ENCODE measurements around the gene NAV2.

Gene NAV2

GRCh38 chr11:19940831-19941230 lies 228.2 kb downstream of the NAV2 start:
- peaks cover 10% of the 10 kb centered on the region; the same call in 1 of the 2 replicates for H3K36me3 ChIP-seq (ENCODE audit: control insufficient read depth, insufficient read depth, low read length)
- no peaks in the 10 kb centered on the region for H3K4me1 ChIP-seq (ENCODE audit: control insufficient read depth, insufficient read depth, low read length)
- H3K27ac ChIP-seq (ENCODE audit: low read depth, low read length), result no peak overlapping the region
- no peak overlapping the region for H3K4me3 ChIP-seq (ENCODE audit: low read depth, low read length)
- H3K27me3 ChIP-seq (ENCODE audit: control insufficient read depth, insufficient read depth, low read length), result no peaks in the 10 kb centered on the region
- H3K9ac ChIP-seq (ENCODE audit: low read length), result no peak overlapping the region
- no peaks in the 10 kb centered on the region for H3K9me3 ChIP-seq (ENCODE audit: control insufficient read depth, insufficient read depth, low read depth, low read length)

DNA sequence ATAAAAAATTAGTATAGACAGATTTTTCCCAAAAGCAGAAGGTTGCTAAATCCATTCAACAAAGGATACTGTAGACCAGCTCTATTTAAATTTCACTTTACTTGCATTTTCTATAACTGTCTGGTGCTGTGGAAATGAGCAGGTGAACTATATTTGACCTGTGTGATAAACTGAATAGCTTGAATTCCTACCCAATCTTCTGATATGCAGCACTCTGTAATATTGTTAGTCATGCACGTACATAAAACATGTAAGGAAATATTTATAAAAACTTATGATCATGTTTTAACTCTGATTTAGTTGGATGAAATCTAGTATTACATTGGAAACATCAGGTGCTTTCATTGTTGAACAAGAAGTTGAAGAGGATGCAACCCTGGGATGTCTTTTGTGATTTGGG lies 234.0 kb downstream of the NAV2 start:
- H3K27ac ChIP-seq (ENCODE audit: low read depth, low read length), result no peak overlapping the region
- H3K4me1 ChIP-seq (ENCODE audit: control insufficient read depth, insufficient read depth, low read length), result peaks cover 2% of the 10 kb centered on the region
- H3K36me3 ChIP-seq (ENCODE audit: control insufficient read depth, insufficient read depth, low read length), result peaks cover 23% of the 10 kb centered on the region
- no peak overlapping the region for H3K4me3 ChIP-seq (ENCODE audit: low read depth, low read length)
- no peak overlapping the region for H3K9ac ChIP-seq (ENCODE audit: low read length)
- no peaks in the 10 kb centered on the region for H3K9me3 ChIP-seq (ENCODE audit: control insufficient read depth, insufficient read depth, low read depth, low read length)
- no peaks in the 10 kb centered on the region for H3K27me3 ChIP-seq (ENCODE audit: control insufficient read depth, insufficient read depth, low read length)

DNA sequence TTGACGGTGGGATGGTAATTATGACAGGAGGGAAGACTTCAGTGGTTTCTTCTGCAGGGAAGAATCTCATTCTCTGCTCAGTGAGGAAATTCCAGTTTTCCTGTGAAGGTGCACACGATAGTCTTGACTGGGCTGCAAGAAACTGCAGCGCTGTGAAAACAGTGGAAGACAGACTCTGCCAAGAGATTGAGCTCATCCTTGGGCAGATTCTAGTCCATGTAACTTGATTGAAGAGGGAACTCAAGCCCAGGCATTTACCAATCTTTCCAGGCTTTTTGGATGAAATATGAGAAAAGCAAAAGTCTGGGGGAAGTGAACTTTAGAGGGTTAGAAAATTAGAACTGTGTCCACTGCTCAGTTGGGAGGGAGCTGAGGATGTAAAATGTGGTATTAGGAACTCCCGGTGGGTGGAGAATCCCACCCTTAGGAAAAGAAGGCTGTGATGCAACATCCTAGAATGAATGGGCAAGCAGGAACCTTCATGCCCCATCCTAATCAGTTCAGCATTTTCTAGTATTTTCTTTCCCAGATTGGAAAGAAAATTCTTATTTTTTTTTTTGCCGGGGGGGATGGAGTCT lies 235.0 kb downstream of the NAV2 start:
- no peak overlapping the region for H3K9ac ChIP-seq (ENCODE audit: low read length)
- H3K36me3 ChIP-seq (ENCODE audit: control insufficient read depth, insufficient read depth, low read length), result peaks cover 23% of the 10 kb centered on the region
- H3K4me1 ChIP-seq (ENCODE audit: control insufficient read depth, insufficient read depth, low read length), result peaks cover 11% of the 10 kb centered on the region
- H3K27ac ChIP-seq (ENCODE audit: low read depth, low read length), result no peak overlapping the region
- H3K27me3 ChIP-seq (ENCODE audit: control insufficient read depth, insufficient read depth, low read length), result no peaks in the 10 kb centered on the region
- H3K4me3 ChIP-seq (ENCODE audit: low read depth, low read length), result no peak overlapping the region
- H3K9me3 ChIP-seq (ENCODE audit: control insufficient read depth, insufficient read depth, low read depth, low read length), result no peaks in the 10 kb centered on the region

DNA sequence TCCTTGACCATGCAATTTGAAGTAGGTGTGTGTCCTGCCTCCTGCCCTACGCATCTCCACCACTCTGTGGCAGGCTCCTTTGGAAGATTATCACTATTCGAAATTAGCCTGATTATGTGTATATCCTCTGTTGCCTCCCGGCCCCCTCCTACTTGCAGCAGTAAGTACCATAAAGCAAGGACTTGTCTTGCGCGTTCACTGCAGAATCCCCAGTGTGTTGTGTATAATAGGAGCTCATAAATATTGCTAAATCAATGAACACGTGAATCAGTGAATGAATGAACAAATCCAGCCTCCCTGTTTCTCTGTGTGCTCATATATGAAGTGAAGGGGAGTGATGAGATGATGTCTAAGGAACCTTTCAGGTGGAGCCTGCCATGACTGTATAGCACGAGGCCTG lies 237.0 kb downstream of the NAV2 start:
- Histone ChIP-seq H3K4me1 (ENCODE audit: control insufficient read depth, insufficient read depth, low read length) (peaks cover 31% of the 10 kb centered on the region), H3K36me3 (ENCODE audit: control insufficient read depth, insufficient read depth, low read length) (peaks cover 23% of the 10 kb centered on the region), H3K4me3 (ENCODE audit: low read depth, low read length) (no peak overlapping the region), H3K9ac (ENCODE audit: low read length) (no peak overlapping the region), H3K9me3 (ENCODE audit: control insufficient read depth, insufficient read depth, low read depth, low read length) (no peaks in the 10 kb centered on the region), H3K27ac (ENCODE audit: low read depth, low read length) (no peak overlapping the region), H3K27me3 (ENCODE audit: control insufficient read depth, insufficient read depth, low read length) (no peaks in the 10 kb centered on the region)

- Histone ChIP-seq H3K4me1 (ENCODE audit: control insufficient read depth, insufficient read depth, low read length) (peaks cover 37% of the 10 kb centered on the region), H3K9ac (ENCODE audit: low read length) (peak overlapping the region; percentile 49), H3K27ac (ENCODE audit: low read depth, low read length) (no peak overlapping the region; the same call in 1 of the 2 replicates), H3K27me3 (ENCODE audit: control insufficient read depth, insufficient read depth, low read length) (no peaks in the 10 kb centered on the region), H3K4me3 (ENCODE audit: low read depth, low read length) (no peak overlapping the region), H3K36me3 (ENCODE audit: control insufficient read depth, insufficient read depth, low read length) (peaks cover 17% of the 10 kb centered on the region), H3K9me3 (ENCODE audit: control insufficient read depth, insufficient read depth, low read depth, low read length) (no peaks in the 10 kb centered on the region)
Observed at GRCh38 chr11:19951558-19952115, 239.0 kb downstream of the NAV2 start.

DNA sequence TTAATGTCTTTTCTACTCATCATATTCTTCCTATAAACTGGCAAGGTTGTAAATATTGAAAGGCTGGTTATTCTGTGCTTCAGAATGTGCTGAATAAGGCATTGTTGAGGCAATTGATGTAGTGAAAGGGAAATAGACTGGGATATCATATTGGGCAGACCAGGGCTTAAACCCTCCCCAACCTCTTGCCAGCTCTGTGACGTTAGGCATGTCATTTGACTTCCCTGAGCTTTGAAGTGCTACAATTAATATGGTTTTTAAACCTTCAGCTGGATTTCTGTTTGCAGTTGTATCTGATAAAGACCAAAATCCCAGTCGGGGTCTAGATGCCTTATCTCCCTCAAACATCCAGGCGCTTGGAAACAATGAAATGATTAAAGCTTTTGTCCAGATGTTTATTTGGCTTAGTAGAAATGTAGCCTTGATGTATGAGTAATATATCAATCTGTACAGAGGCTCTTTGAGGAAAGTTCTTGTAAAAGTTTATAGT lies 239.5 kb downstream of the NAV2 start:
- peaks cover 42% of the 10 kb centered on the region for H3K4me1 ChIP-seq (ENCODE audit: control insufficient read depth, insufficient read depth, low read length)
- H3K4me3 ChIP-seq (ENCODE audit: low read depth, low read length), result no peak overlapping the region
- H3K27ac ChIP-seq (ENCODE audit: low read depth, low read length), result peak overlapping the region; percentile 16; the same call in 1 of the 2 replicates
- H3K9ac ChIP-seq (ENCODE audit: low read length), result peak overlapping the region; percentile 49
- no peaks in the 10 kb centered on the region for H3K9me3 ChIP-seq (ENCODE audit: control insufficient read depth, insufficient read depth, low read depth, low read length)
- no peaks in the 10 kb centered on the region for H3K27me3 ChIP-seq (ENCODE audit: control insufficient read depth, insufficient read depth, low read length)
- H3K36me3 ChIP-seq (ENCODE audit: control insufficient read depth, insufficient read depth, low read length), result peaks cover 15% of the 10 kb centered on the region

- H3K27me3 ChIP-seq (ENCODE audit: control insufficient read depth, insufficient read depth, low read length), result no peaks in the 10 kb centered on the region
- H3K27ac ChIP-seq (ENCODE audit: low read depth, low read length), result peak overlapping the region; percentile 16; the same call in 1 of the 2 replicates
- H3K36me3 ChIP-seq (ENCODE audit: control insufficient read depth, insufficient read depth, low read length), result peaks cover 15% of the 10 kb centered on the region
- H3K9me3 ChIP-seq (ENCODE audit: control insufficient read depth, insufficient read depth, low read depth, low read length), result no peaks in the 10 kb centered on the region
- H3K9ac ChIP-seq (ENCODE audit: low read length), result peak overlapping the region; percentile 30
- no peak overlapping the region for H3K4me3 ChIP-seq (ENCODE audit: low read depth, low read length)
- peaks cover 42% of the 10 kb centered on the region for H3K4me1 ChIP-seq (ENCODE audit: control insufficient read depth, insufficient read depth, low read length)
Observed at GRCh38 chr11:19952911-19953310, 240.3 kb downstream of the NAV2 start.

- peak overlapping the region; percentile 30 for H3K9ac ChIP-seq (ENCODE audit: low read length)
- peak overlapping the region; percentile 65 for H3K27ac ChIP-seq (ENCODE audit: low read depth, low read length)
- peaks cover 15% of the 10 kb centered on the region for H3K36me3 ChIP-seq (ENCODE audit: control insufficient read depth, insufficient read depth, low read length)
Observed at GRCh38 chr11:19953336-19953735, 240.7 kb downstream of the NAV2 start.

DNA sequence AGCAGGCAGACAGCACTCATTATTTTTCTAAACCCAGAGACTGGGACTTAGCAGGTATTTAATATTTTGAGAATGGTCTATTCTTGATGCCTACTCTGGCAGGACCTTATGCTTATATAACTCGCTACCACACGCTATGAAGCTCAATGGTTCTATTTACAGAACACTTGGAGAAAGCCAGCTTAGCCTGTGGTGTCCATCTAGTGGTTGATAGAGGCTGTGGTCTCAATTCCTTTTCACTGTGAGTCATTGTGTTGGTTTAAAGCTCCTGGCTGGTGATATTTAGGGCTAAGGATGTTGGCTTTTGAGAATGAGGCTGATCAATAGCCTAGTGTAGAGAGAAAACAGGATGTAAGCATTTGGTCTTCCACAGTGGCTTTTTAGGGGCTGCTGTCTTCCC lies 241.3 kb downstream of the NAV2 start:
- H3K9ac ChIP-seq (ENCODE audit: low read length), result peak overlapping the region; percentile 30
- no peak overlapping the region for H3K4me3 ChIP-seq (ENCODE audit: low read depth, low read length)
- peak overlapping the region; percentile 65 for H3K27ac ChIP-seq (ENCODE audit: low read depth, low read length)
- no peaks in the 10 kb centered on the region for H3K9me3 ChIP-seq (ENCODE audit: control insufficient read depth, insufficient read depth, low read depth, low read length)
- no peaks in the 10 kb centered on the region for H3K27me3 ChIP-seq (ENCODE audit: control insufficient read depth, insufficient read depth, low read length)
- peaks cover 9% of the 10 kb centered on the region for H3K36me3 ChIP-seq (ENCODE audit: control insufficient read depth, insufficient read depth, low read length)
- H3K4me1 ChIP-seq (ENCODE audit: control insufficient read depth, insufficient read depth, low read length), result peaks cover 47% of the 10 kb centered on the region

More at GRCh38 chr11:19953336-19953735, 240.7 kb downstream of the NAV2 start:
- H3K4me3 ChIP-seq (ENCODE audit: low read depth, low read length), result no peak overlapping the region
- H3K9me3 ChIP-seq (ENCODE audit: control insufficient read depth, insufficient read depth, low read depth, low read length), result no peaks in the 10 kb centered on the region
- no peaks in the 10 kb centered on the region for H3K27me3 ChIP-seq (ENCODE audit: control insufficient read depth, insufficient read depth, low read length)
- H3K4me1 ChIP-seq (ENCODE audit: control insufficient read depth, insufficient read depth, low read length), result peaks cover 45% of the 10 kb centered on the region

- no peak overlapping the region for H3K9ac ChIP-seq (ENCODE audit: low read length)
- H3K36me3 ChIP-seq (ENCODE audit: control insufficient read depth, insufficient read depth, low read length), result no peaks in the 10 kb centered on the region
- peaks cover 47% of the 10 kb centered on the region for H3K4me1 ChIP-seq (ENCODE audit: control insufficient read depth, insufficient read depth, low read length)
Observed at GRCh38 chr11:19954899-19955298, 242.3 kb downstream of the NAV2 start.

GRCh38 chr11:19955660-19956059 lies 243.0 kb downstream of the NAV2 start:
- no peaks in the 10 kb centered on the region for H3K36me3 ChIP-seq (ENCODE audit: control insufficient read depth, insufficient read depth, low read length)
- no peak overlapping the region for H3K4me3 ChIP-seq (ENCODE audit: low read depth, low read length)
- H3K9ac ChIP-seq (ENCODE audit: low read length), result no peak overlapping the region
- H3K27ac ChIP-seq (ENCODE audit: low read depth, low read length), result no peak overlapping the region
- no peaks in the 10 kb centered on the region for H3K27me3 ChIP-seq (ENCODE audit: control insufficient read depth, insufficient read depth, low read length)
- no peaks in the 10 kb centered on the region for H3K9me3 ChIP-seq (ENCODE audit: control insufficient read depth, insufficient read depth, low read depth, low read length)
- H3K4me1 ChIP-seq (ENCODE audit: control insufficient read depth, insufficient read depth, low read length), result peaks cover 47% of the 10 kb centered on the region

More at GRCh38 chr11:19954899-19955298, 242.3 kb downstream of the NAV2 start:
- Histone ChIP-seq H3K4me3 (ENCODE audit: low read depth, low read length) (no peak overlapping the region), H3K27me3 (ENCODE audit: control insufficient read depth, insufficient read depth, low read length) (no peaks in the 10 kb centered on the region), H3K27ac (ENCODE audit: low read depth, low read length) (no peak overlapping the region), H3K9me3 (ENCODE audit: control insufficient read depth, insufficient read depth, low read depth, low read length) (no peaks in the 10 kb centered on the region)

All from HUES6 (cell line).